HG03354 (cell line): ENCODE results near the gene RCAN3.
"Not testable (repeated sequence)": the region's sequence is repeated elsewhere in the genome, so short reads cannot be mapped to it uniquely, and the experiment has no call there.

Source experiments
- ATAC-seq: cut with Tn5 transposase; IDR thresholded peaks from one replicate; pipeline ENCODE4 v1.9.1; 2021; ENCODE audit warnings: mild to moderate bottlenecking; ENCODE audit not compliant: unreplicated experiment, poor library complexity, severe bottlenecking

Gene RCAN3

GRCh38 chr1:24541711-24542346 is 39.2 kb downstream of the RCAN3 start:
- no peak for ATAC-seq

- ATAC-seq = no peak
Measured at GRCh38 chr1:24544239-24544638, 41.6 kb downstream of the RCAN3 start.

GRCh38 chr1:24545662-24546061 is 43.0 kb downstream of the RCAN3 start:
- no peak for ATAC-seq

- ATAC-seq = no peak
Measured at GRCh38 chr1:24547195-24547594, 44.6 kb downstream of the RCAN3 start.

GRCh38 chr1:24548070-24548469 is 45.4 kb downstream of the RCAN3 start:
- ATAC-seq = no peak

GRCh38 chr1:24549210-24549609 is 46.6 kb downstream of the RCAN3 start:
- not testable (repeated sequence) for ATAC-seq

- no peak for ATAC-seq
Measured at GRCh38 chr1:24551290-24551959, 48.8 kb downstream of the RCAN3 start.

GRCh38 chr1:24551960-24552571 is 49.4 kb downstream of the RCAN3 start:
- no peak for ATAC-seq

- ATAC-seq = no peak
Measured at GRCh38 chr1:24553931-24554330, 51.3 kb downstream of the RCAN3 start.

GRCh38 chr1:24554714-24555113 is 52.1 kb downstream of the RCAN3 start:
- ATAC-seq = no peak

GRCh38 chr1:24555591-24556413 is 53.2 kb downstream of the RCAN3 start, which contains the start of gene NCMAP:
Gene NCMAP (plus strand): TSS chr1:24556087. CDS start chr1:24595431, 39,344 bp downstream.
- ATAC-seq = no peak

- no peak for ATAC-seq
Measured at GRCh38 chr1:24556414-24556795, 53.8 kb downstream of the RCAN3 start.

GRCh38 chr1:24557220-24557619 is 54.6 kb downstream of the RCAN3 start:
- ATAC-seq = no peak

- no peak for ATAC-seq
Measured at GRCh38 chr1:24557711-24558131, 55.1 kb downstream of the RCAN3 start.

- no peak for ATAC-seq
Measured at GRCh38 chr1:24558455-24558854, 55.8 kb downstream of the RCAN3 start.

- ATAC-seq = no peak
Measured at GRCh38 chr1:24558902-24559791, 56.5 kb downstream of the RCAN3 start.

- no peak for ATAC-seq
Measured at GRCh38 chr1:24560361-24560760, 57.7 kb downstream of the RCAN3 start.

- no peak for ATAC-seq
Measured at GRCh38 chr1:24562625-24563024, 60.0 kb downstream of the RCAN3 start.

GRCh38 chr1:24564695-24565094 is 62.1 kb downstream of the RCAN3 start:
- no peak for ATAC-seq
